HEK293 (cell line): ENCODE data around the gene DIP2B.

Experiments
- CTCF ChIA-PET: fragments of 350-600 bp; formaldehyde crosslinking; extraction: SDS; loops from one replicate; lab custom pipeline; 2021; ENCODE audit warnings: antibody characterized with exemption; lab: Yijun Ruan, JAX
- POLR2A ChIA-PET: fragments of 300-600 bp; formaldehyde crosslinking; extraction: SDS; loops from one replicate; lab custom pipeline; 2020; ENCODE audit warnings: antibody characterized with exemption, inconsistent platforms; lab: Yijun Ruan, JAX
- H3K27ac ChIP-seq: fragments of 200-500 bp; sonication (Bioruptor generic); 2 replicates; pipeline ENCODE4 v1.5.1; 2014; ENCODE audit warnings: low read depth, low read length, control low read depth, inconsistent platforms; ENCODE audit errors: extremely low read depth
- H3K36me3 ChIP-seq, 2 experiments: fragments of 200-500 bp in 1 of 2; sonication (Bioruptor generic) in 1 of 2; 1 replicate in 1 of 2; 2 replicates in 1 of 2; pipeline ENCODE4 v1.5.1; 2014 to 2017; ENCODE audit warnings: inconsistent platforms in 2 of 2, low read length in 2 of 2; ENCODE audit not compliant: control insufficient read depth in 2 of 2, insufficient read depth in 1 of 2
- H3K4me1 ChIP-seq: fragments of 200-500 bp; sonication (Bioruptor generic); 2 replicates; pipeline ENCODE4 v1.5.1; 2014; ENCODE audit warnings: mild to moderate bottlenecking, low read length, inconsistent platforms; ENCODE audit not compliant: control insufficient read depth, insufficient read depth
- H3K4me3 ChIP-seq: 2 replicates; pipeline ENCODE4 v1.5.1; 2011; ENCODE audit warnings: low read depth, mild to moderate bottlenecking, control low read depth, low read length, moderate library complexity
- H3K9me3 ChIP-seq: fragments of 200-500 bp; sonication (Bioruptor generic); 2 replicates; pipeline ENCODE4 v1.5.1; 2014; ENCODE audit warnings: low read depth, low read length, inconsistent platforms; ENCODE audit not compliant: control insufficient read depth, insufficient read depth
- GLIS1 ChIP-seq: fragments of 450-650 bp; formaldehyde crosslinking; IDR thresholded peaks from 2 replicates; pipeline ENCODE4 v1.5.1; 2016; ENCODE audit warnings: missing biosample characterization, missing genetic modification characterization
- OSR2 ChIP-seq: fragments of 450-650 bp; formaldehyde crosslinking; IDR thresholded peaks from 2 replicates; pipeline ENCODE4 v1.5.1; 2016; ENCODE audit warnings: missing biosample characterization, missing genetic modification characterization
- PRDM1 ChIP-seq: fragments of 450-650 bp; formaldehyde crosslinking; IDR thresholded peaks from 2 replicates; pipeline ENCODE4; 2016; ENCODE audit warnings: missing biosample characterization, missing genetic modification characterization
- SCRT1 ChIP-seq: fragments of 450-650 bp; formaldehyde crosslinking; IDR thresholded peaks from 2 replicates; pipeline ENCODE4 v1.5.1; 2016; ENCODE audit warnings: missing biosample characterization, missing genetic modification characterization, borderline replicate concordance
- SETDB1 ChIP-seq: IDR thresholded peaks from one replicate; pipeline ENCODE4 v1.6.1; 2017; ENCODE audit warnings: mild to moderate bottlenecking, low read length, moderate library complexity, mixed read lengths; ENCODE audit not compliant: insufficient read length
- SP2 ChIP-seq: fragments of 450-650 bp; formaldehyde crosslinking; IDR thresholded peaks from 2 replicates; pipeline ENCODE4 v1.5.1; 2016; ENCODE audit warnings: missing biosample characterization, missing genetic modification characterization
- YY2 ChIP-seq: fragments of 450-650 bp; formaldehyde crosslinking; IDR thresholded peaks from 2 replicates; pipeline ENCODE4 v1.5.1; 2016; ENCODE audit warnings: missing biosample characterization, missing genetic modification characterization
- ZBTB17 ChIP-seq: fragments of 450-650 bp; formaldehyde crosslinking; IDR thresholded peaks from 2 replicates; pipeline ENCODE4 v1.5.1; 2016; ENCODE audit warnings: missing biosample characterization, missing genetic modification characterization
- ZBTB8A ChIP-seq: fragments of 450-650 bp; formaldehyde crosslinking; IDR thresholded peaks from 2 replicates; pipeline ENCODE4 v1.5.1; 2016; ENCODE audit warnings: missing biosample characterization, missing genetic modification characterization
- ZFP37 ChIP-seq: fragments of 450-650 bp; formaldehyde crosslinking; IDR thresholded peaks from 2 replicates; pipeline ENCODE4 v1.5.1; 2016; ENCODE audit warnings: missing biosample characterization, missing genetic modification characterization
- ZNF19 ChIP-seq: fragments of 450-650 bp; formaldehyde crosslinking; IDR thresholded peaks from 2 replicates; pipeline ENCODE4; 2016; ENCODE audit warnings: missing biosample characterization, missing genetic modification characterization, low read depth
- ZNF223 ChIP-seq: fragments of 450-650 bp; formaldehyde crosslinking; IDR thresholded peaks from 2 replicates; pipeline ENCODE4 v1.5.1; 2016; ENCODE audit warnings: missing biosample characterization, missing genetic modification characterization
- ZNF24 ChIP-seq: fragments of 450-650 bp; formaldehyde crosslinking; IDR thresholded peaks from 2 replicates; pipeline ENCODE4 v1.5.1; 2016; ENCODE audit warnings: missing biosample characterization, missing genetic modification characterization
- ZNF350 ChIP-seq: fragments of 450-650 bp; formaldehyde crosslinking; IDR thresholded peaks from 2 replicates; pipeline ENCODE4 v1.5.0; 2017; ENCODE audit warnings: missing biosample characterization, mild to moderate bottlenecking, missing genetic modification characterization
- ZNF366 ChIP-seq: fragments of 450-650 bp; formaldehyde crosslinking; conservative IDR thresholded peaks from 2 replicates; pipeline ENCODE4 v1.5.1; 2016; ENCODE audit warnings: missing biosample characterization, missing genetic modification characterization
- ZNF433 ChIP-seq: fragments of 450-650 bp; formaldehyde crosslinking; IDR thresholded peaks from 2 replicates; pipeline ENCODE4 v1.5.1; 2016; ENCODE audit warnings: missing biosample characterization, missing genetic modification characterization, low read depth
- ZNF561 ChIP-seq: fragments of 450-650 bp; IDR thresholded peaks from 2 replicates; pipeline ENCODE4 v1.5.1; 2018; ENCODE audit warnings: missing biosample characterization, missing genetic modification characterization, borderline replicate concordance
- ZNF600 ChIP-seq: fragments of 450-650 bp; formaldehyde crosslinking; IDR thresholded peaks from 2 replicates; pipeline ENCODE4 v1.5.1; 2016; ENCODE audit warnings: missing biosample characterization, missing genetic modification characterization
- ZNF626 ChIP-seq: fragments of 450-650 bp; sonication (Bioruptor Pico); formaldehyde crosslinking; IDR thresholded peaks from 2 replicates; pipeline ENCODE4 v1.5.1; 2018; ENCODE audit warnings: missing biosample characterization, missing genetic modification characterization, inconsistent platforms
- ZNF677 ChIP-seq: fragments of 450-650 bp; IDR thresholded peaks from 2 replicates; pipeline ENCODE4 v1.5.0; 2018; ENCODE audit warnings: missing biosample characterization, mild to moderate bottlenecking, missing genetic modification characterization, moderate library complexity
- ZNF777 ChIP-seq: fragments of 450-650 bp; formaldehyde crosslinking; IDR thresholded peaks from 2 replicates; pipeline ENCODE4 v1.5.1; 2017; ENCODE audit warnings: missing biosample characterization, missing genetic modification characterization, borderline replicate concordance
- TF ChIP-seq, protein P1 (sequence below): fragments of 450-650 bp; formaldehyde crosslinking; IDR thresholded peaks from 2 replicates; pipeline ENCODE4 v1.5.1; 2016; ENCODE audit warnings: missing biosample characterization, missing genetic modification characterization
- TF ChIP-seq, protein P2 (sequence below): fragments of 450-650 bp; formaldehyde crosslinking; IDR thresholded peaks from 2 replicates; pipeline ENCODE4 v1.5.1; 2017; ENCODE audit warnings: missing biosample characterization, missing genetic modification characterization

Gene DIP2B

DNA sequence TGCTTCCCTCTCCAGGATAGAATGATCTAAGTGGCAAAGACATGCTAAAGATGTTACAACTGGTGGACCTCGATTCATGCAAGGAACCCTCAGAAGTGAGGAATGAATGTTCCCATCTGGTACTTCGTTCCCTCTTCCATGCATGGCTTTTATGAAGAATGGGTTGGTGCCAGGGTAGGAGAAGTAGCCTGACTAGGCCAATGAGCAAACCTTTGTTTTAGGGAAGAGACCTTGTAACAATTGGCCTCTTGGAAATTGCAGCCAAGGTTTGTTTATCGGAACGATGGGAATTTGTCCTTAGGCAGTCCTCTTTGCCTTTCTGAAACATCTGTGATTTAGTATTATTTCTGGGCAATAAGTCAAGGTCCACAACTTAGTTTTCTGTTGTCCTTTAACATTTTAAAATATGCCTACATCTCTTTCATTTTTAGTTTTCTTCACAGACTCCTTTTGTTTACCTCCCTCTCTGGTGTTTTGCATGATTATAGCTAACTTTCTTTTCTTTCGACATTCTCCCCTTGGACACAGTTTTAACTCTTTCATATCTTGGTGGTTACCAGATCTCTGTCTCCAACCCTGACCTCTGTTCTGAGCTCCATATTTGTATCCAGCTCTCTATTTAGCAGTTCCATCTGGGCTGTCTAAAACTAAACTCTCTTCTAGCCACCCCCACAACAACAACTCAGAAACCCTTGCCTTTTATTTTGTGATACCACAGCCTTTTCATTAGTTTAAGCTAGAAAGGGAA lies 70.0 kb downstream of the DIP2B start:
- no peak overlapping the region for H3K4me3 ChIP-seq
- TF ChIP-seq ZNF24 (tag by site-specific recombination) (no peak), ZNF561 (tag by site-specific recombination) (no peak), ZNF366 (tag by site-specific recombination) (no peak), PRDM1 (tag by site-specific recombination) (no peak), ZNF677 (no peak), ZNF433 (tag by site-specific recombination) (no peak), ZNF777 (tag by site-specific recombination) (no peak), ZNF626 (tag by site-specific recombination) (no peak), SP2 (tag by site-specific recombination) (no peak), ZNF350 (tag by site-specific recombination) (no peak), ZNF223 (tag by site-specific recombination) (no peak), ZNF19 (tag by site-specific recombination) (no peak), YY2 (tag by site-specific recombination) (no peak), SCRT1 (tag by site-specific recombination) (no peak), ZFP37 (tag by site-specific recombination) (no peak)
- TF ChIP-seq, protein P1, sequence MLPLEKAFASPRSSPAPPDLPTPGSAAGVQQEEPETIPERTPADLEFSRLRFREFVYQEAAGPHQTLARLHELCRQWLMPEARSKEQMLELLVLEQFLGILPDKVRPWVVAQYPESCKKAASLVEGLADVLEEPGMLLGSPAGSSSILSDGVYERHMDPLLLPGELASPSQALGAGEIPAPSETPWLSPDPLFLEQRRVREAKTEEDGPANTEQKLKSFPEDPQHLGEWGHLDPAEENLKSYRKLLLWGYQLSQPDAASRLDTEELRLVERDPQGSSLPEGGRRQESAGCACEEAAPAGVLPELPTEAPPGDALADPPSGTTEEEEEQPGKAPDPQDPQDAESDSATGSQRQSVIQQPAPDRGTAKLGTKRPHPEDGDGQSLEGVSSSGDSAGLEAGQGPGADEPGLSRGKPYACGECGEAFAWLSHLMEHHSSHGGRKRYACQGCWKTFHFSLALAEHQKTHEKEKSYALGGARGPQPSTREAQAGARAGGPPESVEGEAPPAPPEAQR (tag by site-specific recombination): no peak
- TF ChIP-seq, protein P2, sequence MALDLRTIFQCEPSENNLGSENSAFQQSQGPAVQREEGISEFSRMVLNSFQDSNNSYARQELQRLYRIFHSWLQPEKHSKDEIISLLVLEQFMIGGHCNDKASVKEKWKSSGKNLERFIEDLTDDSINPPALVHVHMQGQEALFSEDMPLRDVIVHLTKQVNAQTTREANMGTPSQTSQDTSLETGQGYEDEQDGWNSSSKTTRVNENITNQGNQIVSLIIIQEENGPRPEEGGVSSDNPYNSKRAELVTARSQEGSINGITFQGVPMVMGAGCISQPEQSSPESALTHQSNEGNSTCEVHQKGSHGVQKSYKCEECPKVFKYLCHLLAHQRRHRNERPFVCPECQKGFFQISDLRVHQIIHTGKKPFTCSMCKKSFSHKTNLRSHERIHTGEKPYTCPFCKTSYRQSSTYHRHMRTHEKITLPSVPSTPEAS: no peak
- TF ChIP-seq, all 188 proteins: peak for 0
- H3K9me3 ChIP-seq: no peaks in the 10 kb centered on the region
- ChIA-PET CTCF (no interaction called here), POLR2A (no interaction called here)
- peaks cover 7% of the 10 kb centered on the region; the same call in 1 of the 2 replicates for H3K4me1 ChIP-seq
- no peak overlapping the region for H3K27ac ChIP-seq
- H3K36me3 ChIP-seq: no peaks in the 10 kb centered on the region

DNA sequence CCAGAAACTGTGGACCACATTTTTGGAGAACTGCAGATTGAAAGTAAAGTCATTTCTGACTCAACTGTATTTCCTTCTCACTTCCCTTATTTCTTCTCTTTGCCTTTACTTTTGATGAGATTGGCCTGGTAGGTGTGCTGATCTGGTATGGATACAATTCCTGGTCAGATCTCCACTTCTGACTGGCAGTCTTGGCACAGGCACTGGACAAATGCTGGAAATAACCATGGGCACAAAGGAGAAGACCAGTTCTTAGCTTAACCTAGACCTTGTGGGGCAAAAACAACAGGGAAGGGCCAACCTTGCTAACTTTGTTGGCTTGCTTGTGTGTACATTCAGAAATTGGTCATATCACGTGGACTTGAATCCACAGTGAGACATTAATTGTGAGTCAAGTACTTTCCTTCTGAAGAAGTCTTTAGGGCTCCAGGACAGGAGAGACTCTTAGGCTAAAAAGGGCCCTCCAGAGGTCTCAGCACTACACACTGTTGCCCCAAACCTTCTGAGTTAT lies 75.0 kb downstream of the DIP2B start:
- H3K4me3 ChIP-seq: no peak overlapping the region
- ChIA-PET CTCF (interaction anchor here (1.2 kb wide), 1 partner anchor 70 kb away, joined by 3 read pairs; no protein-coding TSS in a partner anchor), POLR2A (no interaction called here)
- no peaks in the 10 kb centered on the region; the same call in 1 of the 2 replicates for H3K4me1 ChIP-seq
- TF ChIP-seq OSR2 (peak; percentile 58; the same call in 1 of the 2 replicates), ZBTB17 (tag by site-specific recombination) (peak; percentile 40; the same call in 1 of the 2 replicates), GLIS1 (tag by site-specific recombination) (peak; percentile 83), ZBTB8A (0 out of 2 replicates have a peak, but pooled peaks have one; percentile 25), SETDB1 (no peak), ZNF600 (tag by site-specific recombination) (peak; percentile 49), PRDM1 (tag by site-specific recombination) (no peak)
- H3K9me3 ChIP-seq: no peaks in the 10 kb centered on the region
- no peaks in the 10 kb centered on the region for H3K36me3 ChIP-seq
- H3K27ac ChIP-seq: no peak overlapping the region
